ENCODE measurements around the gene TMEM140. TPM values are rescaled to one million over a fixed set of nuclear protein-coding genes. Genes with fewer than 3 reads are reported as not detected.
A peak's percentile ranks its signal among the peaks of the same experiment; 100 is the strongest.

The TMEM140 gene
- total and polyA plus RNA-seq, 2 of the 13 experiments (the other 11 are each of a cell fraction or from before 2014, with no cell fraction given): 9.2 to 21.7 TPM

DNA sequence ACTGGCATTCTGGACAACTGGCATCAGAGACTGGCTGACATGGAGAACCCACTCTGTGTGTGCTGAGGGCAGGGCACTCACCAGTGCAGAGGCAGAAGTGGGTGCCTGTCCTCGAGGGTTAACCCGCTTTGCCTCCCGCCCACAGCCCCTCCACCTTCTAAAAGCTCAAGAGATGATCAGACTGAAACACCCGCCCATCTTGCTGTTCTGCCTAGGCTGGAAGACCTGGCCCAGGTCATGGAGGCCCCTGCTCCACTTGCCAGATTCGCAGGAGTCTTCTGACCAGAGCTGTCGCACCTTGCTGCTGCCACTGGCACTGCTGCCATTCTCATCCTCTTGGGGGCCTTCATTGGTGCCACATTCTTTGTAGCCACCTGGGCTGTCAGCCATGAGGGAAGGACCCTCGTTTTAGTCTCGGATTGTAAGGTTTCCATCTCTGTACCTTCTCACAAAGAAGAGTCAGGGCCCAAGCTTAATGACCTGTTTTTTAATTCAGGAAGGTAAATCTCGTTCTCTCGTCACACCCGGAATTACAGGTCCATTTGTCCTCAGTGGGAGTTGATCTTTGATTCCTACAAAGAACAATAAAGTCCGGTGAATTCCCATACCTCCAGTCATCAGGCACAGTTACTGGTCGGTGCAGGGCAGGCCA lies 20.7 kb downstream of the TMEM140 start:
- Histone ChIP-seq H3K36me3 (replicated peaks in 1 of 2; ENCODE audit: control insufficient read depth in 1 of 2, insufficient read depth in 2 of 2, low read length in 2 of 2) (peaks cover 4 to 45% of the 10 kb centered on the region in 2 experiments; a peak in 4 of 5 replicates), H3K27me3 (ENCODE audit: control insufficient read depth in 1 of 2, insufficient read depth in 2 of 2, low read length in 2 of 2) (no peaks in the 10 kb centered on the region; a peak in 1 of 5 replicates), H3K27ac (ENCODE audit: extremely low read length, insufficient read depth, low read length) (peak overlapping the region; percentile 87), H2AFZ (ENCODE audit: low read length) (no peak overlapping the region), H3K4me3 (replicated peaks in 1 of 3; ENCODE audit: insufficient read depth in 1 of 3, low read depth in 2 of 3, low read length in 3 of 3) (peak overlapping the region; percentile 91 to 97 (median 95); a peak in 4 of 6 replicates), H3K9me3 (ENCODE audit: low read length) (no peaks in the 10 kb centered on the region), H3K9ac (ENCODE audit: insufficient read depth, low read depth, low read length) (no peak overlapping the region; the same call in 1 of the 2 replicates), H3K4me2 (ENCODE audit: low read depth, low read length) (peak overlapping the region; percentile 99), H3K4me1 (ENCODE audit: insufficient read depth, low read length) (peaks cover 34% of the 10 kb centered on the region), H4K20me1 (ENCODE audit: insufficient read depth, low read length) (peaks cover 15% of the 10 kb centered on the region; the same call in 1 of the 2 replicates), H3K79me2 (ENCODE audit: insufficient read depth, low read length) (peaks cover 43% of the 10 kb centered on the region)
- ChIA-PET CTCF (ENCODE audit: low intra/inter-chr PET ratio, low total read pairs) (no interaction called here), POLR2A (interaction anchor here (0.6 to 4.4 kb wide), 8 partner anchors 8 to 735 kb away, joined by 3 to 30 read pairs (median 4); partner anchors contain the start of genes AGBL3 and TMEM140)
- WGBS (ENCODE audit: low lambda C conversion rate): 91% methylated on average over 9 of the region's 13 CpGs
- intact Hi-C loops (cut with micrococcal nuclease; ENCODE audit: unreplicated experiment) (no loop called here), in situ Hi-C loops (cut with HindIII; ENCODE audit: extremely low pct_ligation_motif_present, low pct_unique_long_range_greater_than_20kb) (loop anchor here (5.0 kb wide), 1 partner anchor 176 kb away; no protein-coding TSS in a partner anchor)
- no TSS peak for BruUV-seq (replicated peaks)
- ATAC-seq (no peak), FAIRE-seq (no peak), DNase-seq (ENCODE audit: low spot score) (no peak)
- TF ChIP-seq NFYC (CRISPR knock-in tag; IDR thresholded peaks at IDR 0.05) (0 out of 2 replicates have a peak, but pooled peaks have one; percentile 3), MIER3 (CRISPR knock-in tag; IDR thresholded peaks at IDR 0.05; ENCODE audit: borderline replicate concordance) (no peak), FOXM1 (CRISPR knock-in tag; IDR thresholded peaks at IDR 0.05) (no peak), PAF1 (CRISPR knock-in tag; IDR thresholded peaks at IDR 0.05) (0 out of 2 replicates have a peak, but pooled peaks have one; percentile 2), ZNF224 (CRISPR knock-in tag; IDR thresholded peaks at IDR 0.05) (0 out of 2 replicates have a peak, but pooled peaks have one; percentile 33), ZNF430 (CRISPR knock-in tag; IDR thresholded peaks at IDR 0.05) (peak; percentile 25; the same call in 1 of the 2 replicates), ZNF816 (CRISPR knock-in tag; IDR thresholded peaks at IDR 0.05; ENCODE audit: borderline replicate concordance) (0 out of 2 replicates have a peak, but pooled peaks have one; percentile 29), JUND (CRISPR knock-in tag; IDR thresholded peaks at IDR 0.05) (0 out of 2 replicates have a peak, but pooled peaks have one; percentile 22), KLF9 (CRISPR knock-in tag; IDR thresholded peaks at IDR 0.05; ENCODE audit: low read depth) (0 out of 2 replicates have a peak, but pooled peaks have one; percentile 26), HNRNPUL1 (IDR thresholded peaks at IDR 0.05; ENCODE audit: low read depth, low read length) (no peak), PCBP2 (optimal IDR thresholded peaks at IDR 0.05; ENCODE audit: low read depth, low read length, poor library complexity, severe bottlenecking) (no peak), MAZ (IDR thresholded peaks at IDR 0.05; ENCODE audit: borderline replicate concordance, low read depth, low read length) (no peak), MAZ (CRISPR knock-in tag; IDR thresholded peaks at IDR 0.05; ENCODE audit: low read depth) (0 out of 2 replicates have a peak, but pooled peaks have one; percentile 19), KAT8 (CRISPR knock-in tag; IDR thresholded peaks at IDR 0.05) (no peak), MED8 (CRISPR knock-in tag; IDR thresholded peaks at IDR 0.05; ENCODE audit: insufficient replicate concordance) (no peak), AGO2 (optimal IDR thresholded peaks at IDR 0.05; ENCODE audit: low read depth, low read length) (peak; percentile 73)
- TF ChIP-seq, protein P1, sequence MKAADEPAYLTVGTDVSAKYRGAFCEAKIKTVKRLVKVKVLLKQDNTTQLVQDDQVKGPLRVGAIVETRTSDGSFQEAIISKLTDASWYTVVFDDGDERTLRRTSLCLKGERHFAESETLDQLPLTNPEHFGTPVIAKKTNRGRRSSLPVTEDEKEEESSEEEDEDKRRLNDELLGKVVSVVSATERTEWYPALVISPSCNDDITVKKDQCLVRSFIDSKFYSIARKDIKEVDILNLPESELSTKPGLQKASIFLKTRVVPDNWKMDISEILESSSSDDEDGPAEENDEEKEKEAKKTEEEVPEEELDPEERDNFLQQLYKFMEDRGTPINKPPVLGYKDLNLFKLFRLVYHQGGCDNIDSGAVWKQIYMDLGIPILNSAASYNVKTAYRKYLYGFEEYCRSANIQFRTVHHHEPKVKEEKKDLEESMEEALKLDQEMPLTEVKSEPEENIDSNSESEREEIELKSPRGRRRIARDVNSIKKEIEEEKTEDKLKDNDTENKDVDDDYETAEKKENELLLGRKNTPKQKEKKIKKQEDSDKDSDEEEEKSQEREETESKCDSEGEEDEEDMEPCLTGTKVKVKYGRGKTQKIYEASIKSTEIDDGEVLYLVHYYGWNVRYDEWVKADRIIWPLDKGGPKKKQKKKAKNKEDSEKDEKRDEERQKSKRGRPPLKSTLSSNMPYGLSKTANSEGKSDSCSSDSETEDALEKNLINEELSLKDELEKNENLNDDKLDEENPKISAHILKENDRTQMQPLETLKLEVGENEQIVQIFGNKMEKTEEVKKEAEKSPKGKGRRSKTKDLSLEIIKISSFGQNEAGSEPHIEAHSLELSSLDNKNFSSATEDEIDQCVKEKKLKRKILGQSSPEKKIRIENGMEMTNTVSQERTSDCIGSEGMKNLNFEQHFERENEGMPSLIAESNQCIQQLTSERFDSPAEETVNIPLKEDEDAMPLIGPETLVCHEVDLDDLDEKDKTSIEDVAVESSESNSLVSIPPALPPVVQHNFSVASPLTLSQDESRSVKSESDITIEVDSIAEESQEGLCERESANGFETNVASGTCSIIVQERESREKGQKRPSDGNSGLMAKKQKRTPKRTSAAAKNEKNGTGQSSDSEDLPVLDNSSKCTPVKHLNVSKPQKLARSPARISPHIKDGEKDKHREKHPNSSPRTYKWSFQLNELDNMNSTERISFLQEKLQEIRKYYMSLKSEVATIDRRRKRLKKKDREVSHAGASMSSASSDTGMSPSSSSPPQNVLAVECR (CRISPR knock-in tag; IDR thresholded peaks at IDR 0.05; ENCODE audit: borderline replicate concordance): peak; percentile 19; the same call in 1 of the 2 replicates
- TF ChIP-seq, protein P2, sequence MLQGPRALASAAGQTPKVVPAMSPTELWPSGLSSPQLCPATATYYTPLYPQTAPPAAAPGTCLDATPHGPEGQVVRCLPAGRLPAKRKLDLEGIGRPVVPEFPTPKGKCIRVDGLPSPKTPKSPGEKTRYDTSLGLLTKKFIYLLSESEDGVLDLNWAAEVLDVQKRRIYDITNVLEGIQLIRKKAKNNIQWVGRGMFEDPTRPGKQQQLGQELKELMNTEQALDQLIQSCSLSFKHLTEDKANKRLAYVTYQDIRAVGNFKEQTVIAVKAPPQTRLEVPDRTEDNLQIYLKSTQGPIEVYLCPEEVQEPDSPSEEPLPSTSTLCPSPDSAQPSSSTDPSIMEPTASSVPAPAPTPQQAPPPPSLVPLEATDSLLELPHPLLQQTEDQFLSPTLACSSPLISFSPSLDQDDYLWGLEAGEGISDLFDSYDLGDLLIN (CRISPR knock-in tag; IDR thresholded peaks at IDR 0.05; ENCODE audit: borderline replicate concordance): no peak
- TF ChIP-seq, protein P3, sequence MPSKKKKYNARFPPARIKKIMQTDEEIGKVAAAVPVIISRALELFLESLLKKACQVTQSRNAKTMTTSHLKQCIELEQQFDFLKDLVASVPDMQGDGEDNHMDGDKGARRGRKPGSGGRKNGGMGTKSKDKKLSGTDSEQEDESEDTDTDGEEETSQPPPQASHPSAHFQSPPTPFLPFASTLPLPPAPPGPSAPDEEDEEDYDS (CRISPR knock-in tag; IDR thresholded peaks at IDR 0.05): no peak
